GM18520 (cell line): ENCODE results near the gene CEACAM6.
"Not testable (repeated sequence)": the region's sequence is repeated elsewhere in the genome, so short reads cannot be mapped to it uniquely, and the experiment has no call there.

Experiments
- ATAC-seq: cut with Tn5 transposase; IDR thresholded peaks from one replicate; pipeline ENCODE4 v1.9.1; 2021; ENCODE audit not compliant: unreplicated experiment

CEACAM6 gene

DNA sequence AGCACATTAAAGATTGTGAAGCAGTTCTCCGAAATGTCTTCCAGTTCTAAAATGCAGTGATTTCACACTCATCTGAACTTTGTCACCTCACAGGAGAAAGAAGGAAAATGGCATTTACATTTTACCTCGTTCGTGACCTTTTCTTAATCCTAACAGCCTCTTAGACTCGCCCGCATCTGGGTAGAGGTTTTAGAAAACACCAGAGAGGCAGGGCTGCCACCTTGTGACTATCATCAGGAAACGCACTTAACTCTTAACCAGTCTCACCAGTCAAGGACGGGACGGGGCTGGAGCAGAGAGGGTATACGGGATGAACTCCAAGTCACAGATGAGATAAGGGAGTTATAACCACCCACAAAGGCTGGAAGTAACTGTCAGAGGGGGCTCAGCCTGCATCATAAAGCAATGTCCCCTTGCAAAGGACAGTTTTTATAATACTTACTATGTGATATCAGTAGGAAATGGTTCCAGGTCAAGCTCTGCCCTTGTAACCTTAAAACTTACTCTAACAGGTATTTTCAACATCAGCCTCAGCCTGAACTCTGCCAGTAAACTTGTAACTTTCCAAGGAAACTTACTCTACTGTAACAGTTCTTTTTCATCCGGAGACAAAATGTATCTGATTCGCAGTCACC, 8.6 kb upstream of the CEACAM6 start:
- no peak for ATAC-seq

- ATAC-seq: no peak
These were observed 7.3 kb upstream of the CEACAM6 start for GRCh38 chr19:41748012-41748411.

GRCh38 chr19:41750248-41751134, 4.8 kb upstream of the CEACAM6 start:
- not testable (repeated sequence) for ATAC-seq

- ATAC-seq: no peak
These were observed 2.2 kb upstream of the CEACAM6 start for GRCh38 chr19:41753159-41753558.

DNA sequence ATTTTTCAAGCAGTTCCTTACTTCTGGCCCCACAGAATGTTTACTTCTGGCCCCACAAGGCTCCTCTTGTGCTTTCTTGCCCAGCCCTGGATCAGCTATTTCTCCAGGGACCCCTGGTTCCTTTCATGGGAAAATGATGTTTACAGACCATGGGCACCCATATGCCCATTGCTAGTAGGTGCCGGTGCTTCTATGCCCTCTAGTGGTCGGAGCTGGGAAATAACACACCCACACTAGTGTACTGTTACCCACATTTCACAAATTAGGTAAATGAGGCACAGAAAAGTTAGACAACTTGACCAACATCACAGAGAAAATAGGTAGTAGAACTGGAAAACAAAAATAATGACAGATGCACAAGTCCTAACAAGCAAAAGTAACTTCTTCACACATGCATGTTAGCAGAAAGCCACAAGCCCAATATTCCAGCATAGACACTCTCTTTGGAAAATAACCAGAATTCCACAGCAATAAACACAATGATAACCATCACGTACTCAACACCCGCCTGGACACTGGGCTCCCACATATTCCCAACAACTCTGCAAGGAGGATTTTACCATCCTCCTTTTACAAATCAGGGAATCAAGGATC, 1.3 kb upstream of the CEACAM6 start:
- no peak for ATAC-seq

- no peak for ATAC-seq
These were observed 3.5 kb downstream of the CEACAM6 start for GRCh38 chr19:41758846-41759245.

GRCh38 chr19:41767115-41767514, 11.8 kb downstream of the CEACAM6 start:
- no peak for ATAC-seq

DNA sequence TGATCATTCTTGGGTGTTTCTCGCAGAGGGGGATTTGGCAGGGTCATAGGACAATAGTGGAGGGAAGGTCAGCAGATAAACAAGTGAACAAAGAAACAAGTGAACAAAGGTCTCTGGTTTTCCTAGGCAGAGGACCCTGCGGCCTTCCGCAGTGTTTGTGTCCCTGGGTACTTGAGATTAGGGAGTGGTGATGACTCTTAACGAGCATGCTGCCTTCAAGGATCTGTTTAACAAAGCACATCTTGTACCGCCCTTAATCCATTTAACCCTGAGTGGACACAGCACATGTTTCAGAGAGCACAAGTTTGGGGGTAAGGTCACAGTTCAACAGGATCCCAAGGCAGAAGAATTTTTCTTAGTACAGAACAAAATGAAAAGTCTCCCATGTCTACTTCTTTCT, 12.8 kb downstream of the CEACAM6 start:
- not testable (repeated sequence) for ATAC-seq

GRCh38 chr19:41769608-41770007, 14.3 kb downstream of the CEACAM6 start:
- ATAC-seq: no peak

GRCh38 chr19:41771410-41771809, 16.1 kb downstream of the CEACAM6 start:
- ATAC-seq: no peak

DNA sequence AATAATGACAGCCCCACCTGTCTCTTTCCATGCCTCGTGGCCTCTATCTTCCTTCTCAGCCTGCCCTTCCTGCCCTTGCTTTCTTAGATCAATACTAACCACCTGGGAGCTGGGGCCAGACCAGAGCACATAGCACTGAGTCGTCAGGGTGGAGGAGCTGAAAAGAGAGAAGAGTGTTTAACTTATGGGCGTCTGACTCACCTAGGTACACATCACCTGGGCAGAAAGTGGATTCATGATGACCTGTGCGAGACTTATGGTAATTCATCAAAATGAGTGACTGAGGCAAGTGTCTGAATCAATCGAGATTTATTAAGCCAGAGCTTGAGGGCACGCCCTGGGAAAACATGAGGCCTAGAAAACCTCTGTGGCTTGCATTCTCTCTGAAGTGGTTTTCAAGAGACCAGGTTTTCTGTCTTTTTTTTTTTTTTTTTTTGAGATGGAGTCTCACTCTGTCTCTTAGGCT, 19.2 kb downstream of the CEACAM6 start:
- no peak for ATAC-seq

GRCh38 chr19:41776700-41777099, 21.4 kb downstream of the CEACAM6 start:
- no peak for ATAC-seq

GRCh38 chr19:41783612-41784011, 28.3 kb downstream of the CEACAM6 start:
- ATAC-seq: no peak

GRCh38 chr19:41784312-41784711, 29.0 kb downstream of the CEACAM6 start:
- ATAC-seq: no peak

- ATAC-seq: no peak
These were observed 29.4 kb downstream of the CEACAM6 start for GRCh38 chr19:41784743-41785142.

DNA sequence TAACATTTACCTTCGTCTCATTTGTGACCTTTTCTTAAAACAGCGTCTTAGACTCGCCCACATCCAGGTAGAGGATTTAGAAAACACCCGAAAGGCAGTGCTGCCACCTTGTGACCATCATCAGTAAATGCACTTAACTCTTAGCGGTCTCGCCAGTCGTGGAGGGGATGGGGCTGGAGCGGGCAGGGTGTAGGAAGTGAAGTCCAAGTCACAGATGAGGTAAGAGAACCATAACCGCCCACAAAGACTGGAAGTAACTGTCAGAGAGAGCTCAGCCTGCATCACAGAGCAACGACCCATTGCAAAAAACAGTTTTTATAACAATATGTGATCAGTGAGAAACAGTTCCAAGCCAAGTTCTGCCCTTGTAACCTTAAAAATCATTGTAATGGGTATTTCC, 30.3 kb downstream of the CEACAM6 start:
- ATAC-seq: no peak

GRCh38 chr19:41787055-41787454, 31.7 kb downstream of the CEACAM6 start:
- no peak for ATAC-seq

DNA sequence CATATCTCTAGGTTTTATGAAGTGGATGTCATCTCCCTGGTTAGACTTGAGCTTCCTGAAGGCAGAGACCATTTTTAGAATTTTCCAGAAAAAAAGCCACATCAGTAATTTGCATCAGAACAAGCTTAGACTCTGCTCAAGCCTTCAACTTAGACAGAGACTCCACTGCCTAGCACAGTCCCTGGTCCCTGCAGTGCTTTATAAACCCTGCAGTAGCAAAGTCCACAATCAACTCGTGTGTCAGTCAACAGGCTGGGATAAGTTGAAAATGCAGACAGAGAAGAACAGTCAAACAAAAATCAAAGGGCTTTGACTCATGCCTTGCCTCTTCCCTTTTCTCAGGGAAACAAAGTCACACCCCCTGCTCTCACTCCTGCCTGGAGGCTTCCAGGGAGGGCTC, 33.2 kb downstream of the CEACAM6 start:
- not testable (repeated sequence) for ATAC-seq

DNA sequence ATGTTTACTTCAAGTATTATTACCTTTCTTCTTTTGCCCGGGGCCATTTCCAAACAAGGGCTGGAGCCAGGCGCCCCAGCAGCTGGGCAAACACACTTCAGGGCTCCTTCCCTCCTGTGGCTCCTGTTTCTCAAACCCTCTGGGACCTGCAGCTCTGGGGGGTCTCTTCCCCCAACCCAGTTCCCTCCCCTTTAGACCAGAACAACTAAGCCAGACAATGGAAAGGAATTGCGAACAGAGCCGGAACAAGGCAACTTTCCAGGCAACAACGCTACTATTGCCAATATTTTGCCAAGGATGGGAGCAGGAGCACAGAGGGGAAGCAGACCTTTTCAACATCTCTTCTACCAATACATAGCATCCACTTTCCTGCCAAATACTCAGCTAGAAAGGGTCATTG, 33.7 kb downstream of the CEACAM6 start:
- ATAC-seq: not testable (repeated sequence)

- no peak for ATAC-seq
These were observed 37.4 kb downstream of the CEACAM6 start for GRCh38 chr19:41792513-41793413.

DNA sequence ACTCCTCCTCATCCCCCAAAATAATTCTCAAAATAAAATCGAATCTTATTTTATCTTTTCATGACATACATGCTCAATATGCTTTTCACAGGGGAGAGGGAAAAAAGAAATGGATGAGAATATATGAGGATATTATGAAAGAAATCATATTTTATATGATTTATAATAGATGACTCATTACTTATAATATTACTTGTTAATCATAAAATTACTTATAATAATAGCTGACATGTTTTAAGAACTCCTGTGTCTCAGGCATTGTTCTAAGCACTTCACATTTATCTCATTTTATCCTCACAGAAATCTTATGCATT, 38.0 kb downstream of the CEACAM6 start:
- ATAC-seq: no peak
